GM21360 (cell line): Measurements from ENCODE around the gene PPP1R14C.
"Not testable (repeated sequence)": the region's sequence is repeated elsewhere in the genome, so short reads cannot be mapped to it uniquely, and the experiment has no call there.

Experiments
- ATAC-seq: cut with Tn5 transposase; IDR thresholded peaks from one replicate; pipeline ENCODE4 v1.9.1; 2021; ENCODE audit warnings: mild to moderate bottlenecking, moderate library complexity; ENCODE audit not compliant: unreplicated experiment

PPP1R14C gene

DNA sequence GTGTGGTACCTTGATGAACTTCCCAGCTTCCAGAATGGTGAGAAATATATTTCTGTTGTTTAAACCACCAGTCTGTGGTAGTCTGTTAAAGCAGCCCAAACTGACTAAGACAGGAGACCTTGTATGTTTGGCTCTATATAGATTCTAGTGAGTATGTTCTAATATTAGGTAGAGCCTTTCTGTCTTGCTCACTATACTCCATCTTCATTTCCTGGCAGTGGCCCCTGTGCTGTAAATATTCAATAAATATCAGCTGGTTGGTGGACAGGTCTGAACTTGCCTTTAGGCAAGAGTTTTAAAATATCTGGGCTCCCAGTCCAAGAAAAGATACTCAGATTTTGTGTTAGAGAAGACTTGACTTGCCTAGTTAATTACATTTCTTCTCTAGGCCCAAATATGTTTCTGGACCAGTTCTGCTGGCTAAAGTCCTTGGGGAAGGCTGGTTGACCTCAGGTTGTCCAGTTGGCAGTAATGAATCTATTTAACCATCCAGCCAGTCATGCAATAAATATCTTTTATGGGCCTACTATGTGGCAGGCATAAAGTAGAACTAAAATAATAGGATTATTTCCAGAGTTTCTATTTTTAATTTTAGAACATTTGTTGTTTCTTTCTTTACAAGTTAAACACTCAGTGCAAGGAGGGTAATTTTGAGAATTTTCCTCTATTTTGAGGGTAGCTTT lies 22.3 kb downstream of the PPP1R14C start:
- ATAC-seq, result no peak

DNA sequence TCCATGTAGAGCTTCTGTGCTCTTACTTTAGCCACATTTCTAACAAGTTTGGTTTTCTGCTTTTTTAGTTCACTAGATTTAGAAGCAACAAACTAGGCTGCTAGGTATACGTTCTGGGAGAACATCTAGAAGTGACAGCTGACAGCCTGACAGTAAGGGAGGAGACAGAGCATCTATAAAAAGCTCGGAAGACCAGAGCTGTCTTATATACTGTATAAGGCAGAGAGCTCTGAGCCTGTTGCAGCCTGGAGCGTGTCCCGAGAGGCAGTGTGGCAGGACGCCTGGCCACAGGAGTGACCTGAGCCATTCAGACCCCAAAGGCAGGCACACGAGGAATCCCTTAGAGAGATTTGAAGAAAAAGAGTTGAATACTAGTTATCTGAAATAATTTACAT lies 24.6 kb downstream of the PPP1R14C start:
- ATAC-seq, result no peak

DNA sequence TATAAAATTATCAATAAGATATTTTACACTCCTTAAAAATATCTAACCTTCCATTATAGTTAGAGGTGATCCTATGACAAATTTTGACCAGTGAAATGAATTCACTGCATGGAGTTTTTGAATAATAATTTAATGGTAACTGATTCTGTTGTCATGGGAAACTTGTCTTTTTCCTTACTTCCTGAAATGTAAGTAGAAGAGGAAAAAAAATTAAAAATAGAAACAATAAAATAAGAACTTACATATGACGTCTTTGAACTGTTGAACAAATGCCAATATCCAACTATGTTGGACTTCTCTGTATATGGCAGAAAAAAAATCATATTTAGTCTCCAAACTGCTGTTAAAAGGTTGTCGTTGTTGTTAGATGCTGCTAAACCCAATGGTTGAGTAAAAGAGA lies 26.3 kb downstream of the PPP1R14C start:
- no peak for ATAC-seq

DNA sequence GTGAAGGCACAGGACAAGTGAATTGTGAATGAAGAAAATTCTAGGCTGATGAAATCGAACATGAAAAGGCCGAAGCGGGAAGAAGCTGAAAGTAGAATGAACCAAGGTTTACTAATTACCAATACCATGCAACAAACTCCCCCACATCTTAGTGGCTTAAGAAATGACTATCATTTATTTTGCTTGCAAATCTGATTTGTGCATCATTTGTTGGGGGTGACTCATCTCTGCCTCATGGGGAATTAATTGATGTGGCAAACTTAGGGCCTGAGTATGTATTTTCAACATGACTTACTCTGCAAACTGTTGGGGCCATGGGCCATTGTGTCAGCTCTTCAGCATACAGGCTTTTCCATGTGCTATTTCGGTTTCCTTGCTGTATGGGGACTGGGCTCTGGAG lies 26.8 kb downstream of the PPP1R14C start:
- ATAC-seq, result no peak

DNA sequence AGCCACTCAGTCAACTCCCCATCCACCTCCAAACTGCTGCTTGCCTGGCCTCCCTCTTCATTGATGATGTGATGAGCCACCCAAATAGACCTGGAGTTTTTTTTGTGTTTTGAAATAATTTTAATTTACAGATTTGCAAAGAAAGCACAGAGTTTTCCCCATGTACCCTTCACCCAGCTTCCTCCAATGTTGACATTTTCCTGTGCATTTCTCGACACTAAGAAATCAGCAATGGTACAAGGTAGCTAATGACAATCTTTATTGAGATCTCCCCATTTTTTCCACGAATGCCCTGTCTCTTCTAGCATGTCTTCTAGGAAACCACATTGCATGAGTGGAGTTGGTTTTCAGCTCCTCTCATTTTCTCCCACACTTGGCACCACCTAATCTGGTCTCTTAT lies 30.1 kb downstream of the PPP1R14C start:
- ATAC-seq, result no peak

DNA sequence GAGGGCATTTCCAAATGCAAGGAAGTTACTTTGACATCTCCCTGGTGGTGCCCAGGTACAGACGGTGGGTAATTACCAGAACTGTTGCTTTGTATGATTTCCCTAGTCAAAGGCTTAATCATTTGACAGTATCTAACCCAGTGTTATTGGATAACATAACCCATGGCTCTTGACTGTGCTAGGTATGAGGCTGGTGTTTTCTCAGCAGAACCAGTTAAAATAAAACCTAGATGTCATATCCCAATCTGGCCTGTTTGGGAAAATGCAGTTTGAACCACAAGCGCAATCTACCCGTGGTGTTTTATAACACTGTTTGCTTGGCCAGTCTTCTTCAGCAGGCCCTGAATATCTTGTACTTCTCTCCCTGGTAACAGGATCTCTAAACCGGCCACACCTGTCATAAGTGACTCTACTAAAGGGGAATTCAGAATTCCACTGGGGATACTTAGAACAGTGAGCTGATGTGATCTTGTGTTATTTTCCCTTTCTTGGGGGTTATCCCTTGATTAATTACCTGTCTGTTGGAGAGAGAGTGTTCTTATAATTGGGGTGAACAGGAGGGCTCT lies 32.8 kb downstream of the PPP1R14C start:
- ATAC-seq, result no peak

DNA sequence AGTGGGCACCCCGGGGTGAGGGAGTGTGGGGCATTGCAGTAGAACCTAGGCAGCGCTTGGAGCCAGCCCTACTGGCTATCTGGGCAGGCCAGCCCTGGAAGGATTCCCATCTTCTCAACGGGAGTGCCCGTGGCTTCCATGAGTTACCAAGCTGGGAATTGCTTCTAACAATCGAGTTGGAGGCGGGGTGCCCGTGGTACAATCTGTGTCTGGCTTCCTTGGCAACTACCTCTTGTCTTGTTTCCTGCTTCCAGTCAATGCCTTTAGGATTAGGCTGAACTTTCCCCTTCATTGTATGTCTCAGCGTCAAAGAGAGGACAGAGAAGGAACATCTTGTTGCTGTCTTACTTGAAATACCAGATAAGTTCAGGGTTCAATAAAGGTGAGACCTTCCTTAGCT lies 33.3 kb downstream of the PPP1R14C start:
- ATAC-seq, result no peak

DNA sequence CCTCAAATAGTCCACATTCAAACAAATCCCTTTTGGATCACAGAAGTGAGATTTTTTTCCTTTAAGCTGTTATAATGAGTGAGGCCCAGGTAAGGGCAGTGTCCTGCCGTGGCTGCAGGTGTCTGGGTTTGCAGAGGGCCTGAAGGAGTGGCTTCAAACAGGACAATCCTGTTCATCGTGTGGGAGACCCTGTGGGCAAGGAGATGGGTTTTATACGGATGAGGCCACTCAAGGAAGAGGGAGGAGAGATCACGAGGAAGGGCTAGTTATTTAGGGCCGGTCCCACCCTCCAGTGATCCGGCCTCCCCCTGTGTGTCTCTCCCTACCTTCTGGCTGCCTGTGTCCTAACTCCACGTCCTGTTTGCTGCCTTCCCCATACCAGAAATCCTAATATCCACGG lies 33.8 kb downstream of the PPP1R14C start:
- no peak for ATAC-seq

DNA sequence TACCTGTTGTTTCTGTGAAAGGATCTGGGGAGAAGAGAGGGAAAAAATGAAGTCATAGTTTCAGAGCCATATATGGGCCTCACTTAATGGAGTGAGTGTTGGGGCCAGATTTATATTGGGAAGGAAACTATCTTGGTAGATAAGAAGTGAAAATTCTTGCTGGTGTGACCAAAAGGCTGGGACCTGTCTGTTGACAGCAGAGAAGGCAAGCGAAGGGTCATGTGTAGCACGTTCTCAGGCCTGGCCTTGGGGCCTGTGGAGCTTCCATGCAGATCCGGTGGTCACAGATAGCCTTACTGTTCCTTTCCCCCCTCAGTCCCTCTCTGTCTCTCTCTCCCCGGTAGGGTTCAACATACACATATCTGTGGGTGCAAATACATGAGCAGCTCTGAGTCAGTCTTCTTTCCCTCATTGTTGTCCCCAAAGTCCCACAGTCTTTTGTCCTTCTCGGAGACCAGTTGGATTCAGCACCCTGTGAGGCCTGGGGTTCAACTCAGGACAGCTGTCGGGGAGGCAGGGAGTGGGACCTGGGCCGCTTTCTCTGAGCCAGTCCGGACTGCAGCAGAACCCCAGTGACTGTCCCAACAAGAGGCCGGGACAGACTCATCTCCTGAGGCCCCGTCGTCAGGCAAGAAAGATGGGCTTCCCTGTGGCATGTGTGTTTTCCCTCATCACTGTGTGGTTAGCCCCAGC lies 34.6 kb downstream of the PPP1R14C start:
- no peak for ATAC-seq

DNA sequence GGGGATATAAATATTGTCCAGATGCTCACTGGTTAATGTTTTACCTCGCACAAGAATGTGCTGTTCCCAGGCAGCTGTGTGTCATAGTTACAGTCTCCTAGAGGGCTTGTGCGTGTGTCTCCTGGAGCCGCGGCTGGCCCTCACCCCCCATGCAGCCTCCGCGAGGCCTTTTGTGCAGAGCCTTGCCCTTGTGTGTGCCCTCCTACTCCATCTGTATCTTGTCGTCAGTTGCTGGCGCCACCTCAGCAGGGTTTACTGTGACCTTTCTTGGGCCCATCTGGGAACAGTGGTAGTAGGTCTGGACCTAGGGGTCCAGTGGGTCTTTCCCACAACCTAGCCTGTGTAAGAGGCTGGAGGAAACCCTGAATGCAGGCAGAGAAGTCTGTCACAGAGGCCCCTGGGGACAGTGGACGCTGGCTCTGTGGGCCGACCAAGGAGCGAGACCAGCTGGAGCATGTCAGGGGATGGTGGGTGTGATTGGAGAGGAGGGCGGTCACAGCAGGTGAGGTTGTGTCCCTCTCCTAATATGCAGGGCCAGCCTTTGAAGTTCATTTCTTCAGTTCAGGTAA lies 35.2 kb downstream of the PPP1R14C start:
- no peak for ATAC-seq

DNA sequence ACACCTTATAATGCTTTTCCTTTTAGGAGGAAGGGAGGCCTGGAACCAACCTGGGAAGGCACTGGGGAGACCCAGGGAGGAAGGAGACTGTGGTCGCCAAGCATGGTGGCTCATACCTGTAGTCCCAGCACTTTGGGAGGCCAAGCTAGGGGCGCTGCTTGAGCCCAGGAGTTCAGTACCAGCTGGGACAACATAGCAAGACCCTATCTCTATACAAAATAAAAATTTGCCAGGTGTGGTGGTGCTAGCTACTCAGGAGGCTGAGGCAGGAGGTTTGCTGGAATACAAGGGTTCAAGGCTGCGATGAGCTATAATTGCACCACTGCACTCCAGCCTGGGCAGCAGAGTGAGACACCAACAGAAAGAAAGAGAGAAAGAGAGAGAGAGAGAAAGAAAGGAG lies 36.2 kb downstream of the PPP1R14C start:
- ATAC-seq, result no peak

DNA sequence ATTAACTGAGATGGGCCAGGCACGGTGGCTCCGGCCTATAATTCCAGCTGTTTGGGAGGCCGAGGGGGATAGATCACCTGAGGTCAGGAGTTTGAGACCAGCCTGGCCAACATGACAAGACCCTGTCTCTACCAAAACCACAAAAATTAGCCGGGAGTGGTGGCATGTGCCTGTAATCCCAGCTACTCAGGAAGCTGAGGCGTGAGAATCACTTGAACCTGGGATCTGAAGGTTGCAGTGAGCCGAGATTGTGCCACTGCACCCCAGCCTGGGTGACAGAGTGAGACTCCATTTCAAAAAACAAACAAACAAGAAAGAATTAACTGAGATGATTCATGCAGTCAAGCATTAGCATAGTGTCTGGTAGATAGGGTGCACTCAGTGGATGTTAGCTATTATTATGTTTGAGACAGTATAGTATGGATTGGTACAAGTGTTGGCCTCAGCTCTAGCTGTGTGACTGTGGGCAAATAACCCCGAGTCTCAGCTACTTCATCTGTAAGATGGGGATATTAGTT lies 37.1 kb downstream of the PPP1R14C start:
- ATAC-seq, result not testable (repeated sequence)

DNA sequence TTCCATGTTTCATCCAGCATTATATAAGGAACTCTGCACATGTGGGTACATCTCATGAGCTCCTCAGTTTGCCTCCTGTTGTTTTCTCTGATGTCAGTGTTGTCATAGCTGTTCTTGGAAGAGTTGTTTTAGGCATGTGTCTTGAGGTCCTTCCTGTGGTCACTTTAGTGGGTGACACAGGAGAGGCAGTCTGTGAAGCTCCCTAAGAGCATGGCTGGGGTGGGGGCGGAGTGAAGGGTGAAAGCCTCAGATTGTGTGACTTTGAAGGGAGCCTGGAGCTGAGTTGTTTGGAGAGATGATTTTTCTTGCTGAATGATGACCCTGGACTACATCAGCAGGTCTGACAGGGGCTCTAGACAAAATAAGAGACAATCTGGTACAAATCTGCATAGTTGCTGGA lies 37.7 kb downstream of the PPP1R14C start:
- no peak for ATAC-seq

DNA sequence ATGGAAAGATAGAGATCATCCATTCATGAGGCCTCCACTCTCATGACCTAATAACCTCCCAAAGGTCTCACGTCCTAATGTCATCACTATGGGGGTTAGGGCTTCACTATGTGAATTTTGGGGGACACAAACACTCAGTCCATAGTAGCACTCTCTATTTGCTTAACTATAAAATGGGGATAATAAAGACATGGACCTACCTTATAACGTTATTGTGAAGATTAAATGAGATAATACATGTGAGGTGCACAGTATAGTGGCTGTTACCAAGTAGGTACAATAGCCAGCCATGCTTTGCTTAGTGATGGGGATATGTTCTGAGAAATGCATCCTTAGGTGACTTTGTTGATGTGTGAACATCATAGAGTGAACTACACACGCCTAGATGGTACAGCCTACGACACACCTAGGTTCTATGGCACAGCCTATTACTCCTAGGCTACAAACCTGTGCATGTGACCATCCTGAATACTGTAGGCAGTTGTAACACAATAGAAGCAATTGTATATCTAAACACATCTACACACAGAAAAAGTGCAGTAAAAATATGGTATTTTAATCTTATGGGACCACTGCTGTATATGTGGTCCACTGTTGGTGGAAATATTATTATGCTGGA lies 39.7 kb downstream of the PPP1R14C start:
- ATAC-seq, result no peak

DNA sequence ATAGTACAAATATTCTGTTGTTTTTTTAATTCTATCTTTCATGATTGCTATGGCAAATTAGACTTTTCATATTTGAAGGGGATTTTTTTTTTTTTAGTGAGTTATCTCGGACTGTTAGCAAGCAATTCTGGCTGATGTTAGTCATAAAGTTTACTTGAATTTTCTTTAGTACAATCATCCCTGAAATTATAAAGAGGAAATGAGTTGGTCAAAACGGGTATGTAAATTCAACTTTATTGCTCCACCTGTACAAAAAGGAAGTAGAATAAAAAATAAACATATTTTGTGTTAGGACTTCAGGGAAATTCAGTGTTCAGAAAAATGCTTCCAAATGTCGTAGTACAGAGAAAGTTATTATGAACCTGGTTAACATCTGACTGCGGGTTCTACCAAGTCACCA lies 40.3 kb downstream of the PPP1R14C start:
- no peak for ATAC-seq

DNA sequence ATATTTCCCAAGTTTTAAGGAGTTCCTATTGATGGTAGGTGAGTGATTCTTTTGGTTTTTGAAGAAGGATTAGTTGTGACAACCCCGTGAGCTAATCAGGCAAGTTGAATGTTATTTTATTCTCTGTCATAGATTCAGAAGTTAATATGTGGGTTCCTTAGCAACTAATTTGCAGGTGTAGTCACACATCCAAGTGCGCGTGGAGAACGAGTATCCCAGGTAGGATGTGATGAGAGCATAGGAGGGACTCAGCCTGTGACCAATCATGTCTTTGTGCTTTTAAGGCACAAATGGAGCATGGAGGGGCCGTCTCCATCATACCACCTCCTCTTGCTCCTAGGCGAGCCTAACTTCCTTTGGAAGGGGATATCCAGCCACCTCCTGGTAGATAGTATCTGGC lies 41.1 kb downstream of the PPP1R14C start:
- ATAC-seq, result no peak

DNA sequence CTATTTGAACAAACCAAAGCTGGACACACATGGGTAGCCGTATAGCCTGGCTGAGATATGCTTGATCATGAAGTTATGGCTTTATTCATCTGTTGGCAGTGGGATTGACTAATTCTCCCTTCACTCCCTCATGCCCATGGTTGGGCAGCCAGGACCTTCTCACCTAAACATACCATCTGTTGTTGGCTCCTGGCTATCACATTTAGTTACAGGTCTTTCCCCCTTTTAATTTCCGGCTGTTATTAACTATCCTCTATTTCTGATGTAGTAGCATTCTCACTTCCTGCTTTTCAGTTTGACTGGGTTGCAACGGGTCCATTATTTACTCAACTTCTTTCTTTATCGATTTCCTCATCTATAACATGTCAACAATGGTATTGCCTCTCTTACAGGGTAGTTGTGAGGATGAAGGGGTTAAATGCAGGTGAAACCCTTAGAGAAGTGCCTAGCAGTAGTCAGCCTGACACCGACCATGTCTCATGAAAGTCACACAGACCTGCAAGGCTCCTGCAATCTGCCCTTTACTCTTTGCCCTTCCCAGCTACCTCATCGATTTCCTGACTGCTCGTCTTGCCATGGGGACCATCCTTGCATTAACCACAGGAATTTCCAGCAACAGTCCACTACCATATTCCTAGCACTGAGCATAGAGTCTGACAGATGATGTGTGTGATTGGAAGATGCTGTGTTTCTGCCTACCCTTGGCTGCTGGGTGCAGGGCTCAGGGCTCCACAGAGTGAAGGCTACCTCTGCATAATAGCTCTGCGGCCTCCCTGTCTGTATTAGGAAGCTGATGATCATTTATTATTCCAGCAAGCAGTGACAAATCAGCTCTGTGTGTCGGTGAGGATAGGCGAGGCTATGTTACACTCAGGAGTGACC lies 42.2 kb downstream of the PPP1R14C start:
- no peak for ATAC-seq

DNA sequence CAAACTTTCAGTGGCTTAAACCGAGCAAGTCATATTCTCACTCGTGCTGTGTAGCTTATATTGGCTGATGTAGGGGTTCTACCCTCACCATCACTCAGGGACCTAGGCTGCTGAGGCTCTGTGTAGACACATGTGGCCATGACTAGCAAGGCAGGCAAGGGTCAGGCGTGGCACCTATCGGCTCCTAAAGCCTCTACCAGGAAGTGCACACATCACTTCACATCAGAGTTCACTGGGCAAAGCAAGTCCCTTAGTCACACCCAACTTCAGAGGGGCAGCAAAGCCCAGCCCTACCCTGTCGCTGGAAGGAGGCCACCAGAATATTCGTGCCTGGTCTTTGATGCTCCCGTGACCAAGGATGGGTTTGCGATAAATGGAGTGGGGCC lies 42.9 kb downstream of the PPP1R14C start:
- ATAC-seq, result no peak

DNA sequence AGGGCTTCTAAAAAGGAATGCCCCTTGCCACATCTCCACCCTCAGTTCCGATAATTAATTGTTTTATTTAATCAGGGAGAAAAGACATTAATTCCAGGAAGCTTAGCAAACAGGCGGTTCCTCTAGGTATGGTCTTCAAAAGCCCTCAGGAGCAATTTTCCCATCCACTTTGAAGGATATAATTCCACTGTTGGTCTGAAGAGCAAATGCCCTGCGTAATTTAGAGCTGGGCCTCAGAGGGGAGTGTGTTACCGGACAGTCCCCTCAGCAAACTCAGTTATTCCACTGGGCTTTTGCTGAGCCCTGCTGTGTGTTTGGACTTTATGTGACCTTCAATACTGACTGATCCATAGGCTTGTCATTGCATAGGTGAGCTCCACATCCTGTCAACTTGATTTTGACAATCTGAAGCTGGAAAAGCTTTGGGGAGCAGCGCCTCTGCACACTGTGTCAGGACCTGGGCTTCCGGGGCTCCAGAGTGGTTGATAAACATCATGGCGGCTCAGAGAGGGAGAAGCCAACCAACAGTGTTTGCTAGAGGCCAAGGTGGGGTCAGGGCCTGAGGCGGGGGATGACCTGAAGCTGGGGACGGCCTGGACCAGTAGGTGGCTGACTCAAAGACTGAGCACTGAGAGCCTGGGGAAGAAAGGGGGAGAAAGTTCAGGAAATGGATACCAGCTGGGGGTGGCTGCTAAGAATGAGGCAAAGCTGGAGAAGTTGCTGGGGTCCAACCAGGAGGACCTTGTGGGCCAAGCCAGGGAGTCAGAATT lies 43.5 kb downstream of the PPP1R14C start:
- no peak for ATAC-seq

DNA sequence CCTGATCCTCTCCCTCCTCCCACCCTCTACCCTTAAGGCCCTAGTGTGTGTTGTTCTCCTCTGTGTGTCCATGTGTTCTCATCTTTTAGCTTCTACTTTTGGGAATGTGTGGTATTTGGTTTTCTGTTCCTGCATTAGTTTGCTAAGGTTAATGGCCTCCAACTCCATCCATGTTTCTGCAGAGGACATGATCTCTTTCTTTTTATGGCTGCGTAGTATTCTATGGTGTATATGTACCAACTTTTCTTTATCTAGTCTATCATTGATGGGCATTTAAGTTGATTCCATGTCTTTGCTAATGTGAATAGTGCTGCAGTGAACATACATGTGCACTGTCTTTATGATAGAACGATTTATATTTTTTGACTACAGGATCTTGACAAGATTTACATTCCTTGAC lies 44.6 kb downstream of the PPP1R14C start:
- ATAC-seq, result not testable (repeated sequence)
